ENCODE measurements around the gene CDH4.
"Not testable (repeated sequence)": the region's sequence is repeated elsewhere in the genome, so short reads cannot be mapped to it uniquely, and the experiment has no call there.

Gene CDH4

GRCh38 chr20:61844621-61845020, 592.6 kb downstream of the CDH4 start:
- no peak for DNase-seq

DNA sequence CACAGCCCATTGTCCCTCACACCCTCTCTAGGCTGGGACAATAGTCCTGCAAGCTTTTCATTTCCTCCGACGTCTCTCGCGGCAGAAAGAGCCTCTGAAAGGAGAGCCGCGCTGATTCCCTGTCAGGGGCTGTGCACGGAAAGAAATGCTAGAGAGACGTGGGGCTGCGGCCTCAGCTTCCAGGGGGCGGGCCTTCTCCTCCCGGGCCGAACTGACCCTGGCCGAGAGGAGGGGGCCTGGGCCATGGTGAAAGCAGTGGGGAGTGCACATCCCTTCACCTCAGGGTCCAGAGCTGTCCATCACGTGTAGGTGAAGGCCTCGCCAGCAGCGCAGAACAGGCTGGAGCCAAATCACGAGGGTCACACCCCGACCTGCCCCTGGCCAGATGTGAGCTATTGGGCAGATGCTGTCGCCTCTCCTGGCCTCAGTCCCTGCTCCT, 593.2 kb downstream of the CDH4 start:
- no peak for DNase-seq

GRCh38 chr20:61846074-61846473, 594.0 kb downstream of the CDH4 start:
- DNase-seq, result no peak

GRCh38 chr20:61846741-61847419, 594.8 kb downstream of the CDH4 start:
- no peak for DNase-seq

GRCh38 chr20:61847420-61847748, 595.3 kb downstream of the CDH4 start:
- no peak for DNase-seq

GRCh38 chr20:61847986-61848385, 595.9 kb downstream of the CDH4 start:
- no peak for DNase-seq

DNA sequence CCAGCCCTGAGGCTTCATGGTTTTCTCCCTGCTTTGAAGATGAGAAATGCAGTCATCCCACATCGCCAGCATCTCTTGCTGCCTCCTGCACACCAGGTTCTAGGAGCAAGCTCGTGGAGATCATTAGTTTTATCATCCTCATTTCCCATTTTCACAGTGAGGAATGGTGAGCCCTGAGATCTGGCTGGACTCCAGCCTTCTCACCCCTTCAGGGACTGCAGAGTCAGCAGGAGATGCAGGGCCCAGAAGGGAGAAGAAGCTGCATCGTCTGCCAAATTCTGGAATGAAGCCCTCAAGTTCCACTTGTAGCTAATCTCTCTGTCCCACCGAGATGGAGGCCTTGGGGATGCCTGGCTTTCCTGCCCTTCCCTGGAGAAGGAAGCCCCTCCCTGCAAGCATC, 596.8 kb downstream of the CDH4 start:
- no peak for DNase-seq

DNA sequence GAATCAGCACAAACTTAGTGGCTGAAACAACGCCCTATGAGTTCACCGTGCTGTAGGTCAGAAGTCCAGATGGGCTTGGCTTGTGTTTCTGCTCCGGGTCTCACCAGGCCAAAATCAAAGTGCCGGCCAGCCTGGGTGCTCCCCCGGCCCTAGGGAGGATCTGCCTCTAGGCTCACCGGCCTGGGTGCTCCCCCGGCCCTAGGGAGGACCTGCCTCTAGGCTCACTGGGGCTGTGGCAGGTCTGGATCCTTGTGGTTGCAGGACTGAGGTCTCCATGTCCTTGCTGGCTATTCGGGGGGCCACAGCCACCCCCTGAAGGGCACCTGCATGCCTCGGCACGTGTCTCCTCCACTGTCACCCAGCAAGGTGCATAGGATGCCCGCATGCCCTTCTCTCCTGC, 597.3 kb downstream of the CDH4 start:
- DNase-seq, result no peak

DNA sequence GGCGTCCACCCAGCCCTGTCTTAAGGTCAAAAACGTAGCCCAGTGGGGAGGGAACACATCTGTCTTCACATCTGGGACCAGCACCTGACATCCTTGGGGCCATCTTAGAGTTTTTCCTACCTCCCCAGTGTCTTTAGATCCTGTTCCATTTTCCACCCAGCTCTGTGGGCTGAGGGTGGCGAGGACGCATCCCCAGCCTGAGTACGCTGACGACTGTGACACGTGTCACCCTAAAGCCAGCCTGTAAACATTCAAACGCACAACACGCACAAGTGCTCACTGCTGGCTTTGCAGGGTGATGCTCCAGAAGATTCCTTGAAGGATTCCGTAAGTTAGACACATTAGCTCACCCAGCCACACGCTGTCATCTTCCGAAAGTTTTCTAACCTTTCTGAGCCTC, 597.8 kb downstream of the CDH4 start:
- DNase-seq, result no peak

DNA sequence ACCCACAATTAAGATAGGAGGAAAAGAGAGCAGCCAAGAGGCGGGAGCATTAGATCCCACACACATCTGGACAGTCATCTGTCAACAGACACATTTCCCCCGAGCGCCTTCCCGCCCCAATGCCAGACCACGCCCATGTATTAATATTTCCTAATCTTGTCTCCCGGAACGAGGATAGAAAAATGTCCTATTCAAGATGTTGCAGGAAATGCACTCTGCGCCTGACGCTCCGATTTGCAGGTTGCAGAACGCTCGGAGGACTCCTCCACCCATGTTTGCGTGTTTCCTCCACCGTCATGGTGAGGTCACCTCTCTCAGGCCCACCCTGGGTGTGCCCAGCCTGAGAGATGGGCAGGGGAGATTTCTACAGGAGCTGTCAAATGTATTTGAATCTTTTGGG, 598.4 kb downstream of the CDH4 start:
- no peak for DNase-seq

DNA sequence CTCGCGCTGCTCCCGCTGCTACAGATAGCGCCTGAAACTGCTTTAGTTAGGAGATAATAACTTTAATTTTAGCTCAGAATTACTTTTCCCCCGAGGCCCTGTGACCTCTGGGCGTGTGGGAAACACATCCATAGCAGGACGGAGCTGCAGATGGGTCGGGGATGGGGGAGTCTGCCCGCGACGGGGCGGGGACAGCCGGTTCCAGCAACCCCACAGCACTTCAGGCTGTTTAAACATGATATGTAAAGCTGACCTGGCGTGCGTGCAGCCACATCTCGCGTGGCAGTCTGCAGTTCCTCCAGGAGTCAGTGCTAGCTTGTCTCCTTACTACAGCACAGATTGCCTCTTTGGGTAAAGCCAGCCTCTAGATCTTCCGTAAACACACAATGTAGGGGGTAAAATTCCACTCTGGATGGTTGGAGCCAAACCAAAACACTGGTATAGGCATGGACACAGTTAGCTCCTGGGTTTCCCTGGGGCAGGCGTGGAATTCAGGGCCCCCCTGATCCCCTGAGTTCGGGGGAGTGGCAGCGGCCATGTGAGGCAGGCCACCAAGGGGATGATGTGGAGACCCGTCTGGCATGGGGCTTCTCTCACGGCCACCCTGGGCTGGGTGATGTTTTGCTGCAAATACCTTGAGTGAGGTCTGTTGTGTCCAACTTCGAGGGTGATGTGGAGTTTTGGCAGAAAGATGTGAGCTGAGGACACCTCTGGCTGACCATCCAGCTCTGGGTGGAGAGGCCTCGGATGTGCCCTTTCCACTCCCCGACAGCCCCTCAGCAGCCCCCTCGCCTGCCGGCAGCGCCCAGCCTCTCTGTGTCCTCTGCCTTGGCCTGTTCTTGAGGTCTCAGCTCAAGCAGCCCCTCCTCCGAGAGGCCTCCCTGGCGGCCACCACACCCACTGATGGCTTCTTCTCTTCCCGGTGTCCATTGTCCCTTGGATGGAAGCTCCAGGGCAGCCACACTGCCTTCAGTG, 599.2 kb downstream of the CDH4 start:
- DNase-seq, result no peak

DNA sequence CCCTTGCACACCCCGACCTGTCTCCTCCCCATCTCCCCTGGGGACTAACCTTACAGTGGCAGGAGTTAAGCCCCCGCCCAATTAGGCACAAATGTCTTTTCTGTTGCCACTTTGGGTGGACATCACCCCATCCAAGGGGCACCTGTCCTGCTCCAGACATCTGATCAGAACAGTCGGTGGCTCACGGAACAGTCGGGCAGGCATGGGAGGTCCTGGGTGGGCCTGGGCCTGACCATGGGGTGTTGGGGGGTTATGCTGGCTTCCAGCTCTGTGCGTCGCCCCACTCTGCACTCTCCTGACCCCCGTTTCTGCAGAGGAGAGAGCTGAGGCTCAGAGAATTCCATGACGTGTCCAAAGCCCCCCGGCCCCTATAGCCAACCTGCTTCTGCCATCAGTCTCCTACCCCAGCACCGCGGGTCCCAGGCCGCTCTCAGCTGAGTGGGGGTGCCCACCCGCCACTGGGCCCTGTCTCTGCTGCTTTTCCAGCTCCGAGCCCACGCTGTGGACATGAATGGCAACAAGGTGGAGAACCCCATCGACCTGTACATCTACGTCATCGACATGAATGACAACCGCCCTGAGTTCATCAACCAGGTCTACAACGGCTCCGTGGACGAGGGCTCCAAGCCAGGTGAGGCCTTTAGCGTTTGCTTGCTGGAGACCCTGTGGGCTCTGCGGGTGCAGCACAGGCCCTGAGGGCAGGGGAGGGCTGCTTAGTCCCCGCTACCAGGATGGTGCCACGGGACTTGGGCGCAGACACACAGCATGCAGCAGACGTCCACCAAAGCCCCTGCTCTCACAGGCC, 600.4 kb downstream of the CDH4 start:
- no peak for DNase-seq

DNA sequence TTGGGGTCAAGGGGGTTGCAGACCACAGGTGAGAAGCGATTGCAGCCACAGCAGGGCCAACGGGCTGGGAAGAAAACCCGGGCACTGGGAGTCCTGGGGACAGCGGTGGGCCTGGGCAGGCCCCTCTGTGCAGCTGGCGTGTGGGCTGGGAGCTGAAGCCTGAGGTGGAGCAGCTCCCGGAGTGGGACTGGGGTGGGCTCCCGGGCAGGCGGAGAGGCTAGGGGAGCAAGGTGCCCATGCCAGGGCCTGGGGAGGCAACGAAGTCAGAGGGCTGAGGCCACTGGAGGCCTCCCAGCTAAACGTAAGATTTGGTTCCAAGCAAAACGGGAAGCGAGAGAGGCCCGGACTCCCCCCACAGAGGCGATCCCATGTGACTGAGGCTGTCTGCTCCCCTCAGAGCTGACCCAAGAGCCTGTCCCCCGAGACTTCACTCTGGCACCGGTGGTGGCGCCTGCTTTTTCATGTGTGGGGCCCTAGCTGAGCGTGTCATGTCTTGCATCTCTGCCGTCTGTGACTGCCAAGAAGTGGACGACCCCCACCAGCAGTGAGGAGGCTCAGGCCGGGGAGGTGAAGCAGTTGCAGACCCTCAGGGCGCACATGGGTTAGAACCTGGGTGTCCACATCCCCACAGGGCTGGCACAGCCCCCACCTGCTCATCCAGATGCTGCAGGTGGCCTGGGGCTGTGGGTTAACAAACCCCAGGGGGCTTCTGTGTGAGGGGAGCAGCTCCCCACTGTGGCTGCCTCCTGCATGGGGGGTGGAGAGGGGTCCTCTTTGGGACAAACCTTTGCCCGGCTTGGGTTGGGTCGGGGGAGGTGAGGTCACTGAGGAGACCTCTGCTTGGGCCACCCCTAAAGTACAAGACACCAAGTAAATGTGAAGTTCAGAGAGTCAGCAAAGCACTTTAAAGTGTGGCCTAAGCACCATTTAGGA, 601.3 kb downstream of the CDH4 start:
- no peak for DNase-seq

GRCh38 chr20:61854538-61854937, 602.5 kb downstream of the CDH4 start:
- DNase-seq, result not testable (repeated sequence)

DNA sequence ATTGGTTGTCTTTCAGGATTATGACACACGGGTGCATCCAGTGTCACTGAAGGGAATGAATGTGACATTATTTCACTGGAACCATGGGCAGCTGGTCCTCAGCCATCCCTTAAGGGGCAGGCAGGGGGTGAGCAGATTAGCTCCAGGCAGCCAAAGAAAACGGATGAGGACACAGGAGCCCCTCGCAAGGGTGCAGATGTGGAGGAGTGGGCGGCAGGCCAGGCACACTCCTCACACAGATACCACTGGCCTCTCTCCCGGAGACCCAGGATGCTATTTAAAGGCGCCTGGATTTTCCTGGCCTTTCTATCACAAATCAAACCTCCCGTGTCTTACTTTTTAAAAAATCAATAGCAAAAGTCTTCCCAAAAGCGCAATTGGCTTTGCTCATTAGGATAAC, 603.2 kb downstream of the CDH4 start:
- no peak for DNase-seq

GRCh38 chr20:61856626-61857413, 604.8 kb downstream of the CDH4 start:
- DNase-seq, result no peak

- DNase-seq, result no peak
Measured at GRCh38 chr20:61857414-61857775, 605.3 kb downstream of the CDH4 start.

DNA sequence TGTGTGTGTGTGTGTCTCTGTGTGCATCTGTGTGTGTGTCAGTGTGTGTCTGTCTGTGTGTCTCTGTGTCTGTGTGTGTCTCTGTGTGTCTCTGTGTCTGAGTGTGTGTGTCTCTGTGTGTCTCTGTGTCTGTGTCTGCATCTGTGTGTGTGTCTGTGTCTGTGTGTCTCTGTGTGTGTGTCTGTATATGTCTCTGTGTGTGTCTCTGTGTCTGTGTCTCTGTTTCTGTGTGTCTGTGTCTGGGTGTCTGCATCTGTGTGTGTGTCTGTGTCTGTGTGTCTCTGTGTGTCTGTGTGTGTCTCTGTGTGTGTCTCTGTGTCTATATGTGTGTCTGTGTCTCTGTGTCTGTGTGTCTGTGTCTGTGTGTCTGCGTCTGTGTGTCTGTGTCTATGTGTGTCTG, 605.8 kb downstream of the CDH4 start:
- no peak for DNase-seq

DNA sequence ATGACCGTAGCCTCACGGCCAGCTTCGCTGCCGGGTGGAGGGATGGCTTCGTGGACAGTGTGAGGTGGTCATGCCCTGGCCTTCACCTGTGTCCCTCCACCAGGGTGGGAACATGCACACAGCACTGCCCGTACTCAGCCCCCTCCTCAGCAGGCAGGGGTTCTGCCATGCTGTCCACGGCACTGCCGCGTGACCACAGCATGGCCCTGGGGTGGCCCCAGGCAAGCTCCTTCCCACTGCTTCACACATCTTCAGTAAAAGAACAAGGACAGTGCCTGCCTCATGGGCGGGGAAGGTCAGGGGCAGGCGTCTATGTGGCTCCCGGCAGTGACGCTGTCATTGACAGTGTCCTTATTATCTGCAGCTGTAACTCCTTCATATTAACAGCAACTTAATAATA, 607.7 kb downstream of the CDH4 start:
- no peak for DNase-seq

- no peak for DNase-seq
Measured at GRCh38 chr20:61860260-61860987, 608.4 kb downstream of the CDH4 start.

Data from activated naive CD4-positive, alpha-beta T cell treated with Interleukin-2 at 50 U/mL for 16 hours (primary cell).